GM23338 (cell line): Measurements from ENCODE around the gene MRPL22. TPM values are rescaled to one million over a fixed set of nuclear protein-coding genes. Genes with fewer than 3 reads are reported as not detected.

Experiments
- ATAC-seq: fragments of 200-7000 bp; cut with Tn5 transposase; 3 replicates; pipeline ENCODE4 v1.9.1; 2020
- DNase-seq: peaks from one replicate; pipeline ENCODE4 v3.0.0-alpha.2; 2015; ENCODE audit warnings: low spot score
- H2AFZ ChIP-seq: fragments of 200-600 bp; sonication (generic); 2 replicates; pipeline ENCODE4 v1.8.0; 2016; ENCODE audit warnings: antibody characterized with exemption, mild to moderate bottlenecking, moderate library complexity
- H3F3A ChIP-seq: fragments of 200-600 bp; sonication (generic); replicated peaks from 2 replicates; pipeline ENCODE4 v1.8.0; 2017; ENCODE audit warnings: antibody characterized with exemption, mixed run types, low read depth
- H3K27ac ChIP-seq: fragments of 200-600 bp; sonication (generic); 2 replicates; pipeline ENCODE4 v1.6.1; 2016; ENCODE audit warnings: low read depth
- H3K27me3 ChIP-seq: fragments of 200-600 bp; sonication (generic); 2 replicates; pipeline ENCODE4 v1.8.0; 2016; ENCODE audit warnings: mild to moderate bottlenecking, mixed run types, moderate library complexity; ENCODE audit not compliant: insufficient read depth
- H3K36me3 ChIP-seq: fragments of 200-600 bp; sonication (generic); 2 replicates; pipeline ENCODE4 v1.8.0; 2016; ENCODE audit warnings: mild to moderate bottlenecking; ENCODE audit not compliant: insufficient read depth
- H3K4me1 ChIP-seq: fragments of 200-600 bp; sonication (generic); 2 replicates; pipeline ENCODE4 v1.8.0; 2016; ENCODE audit warnings: mild to moderate bottlenecking, moderate library complexity; ENCODE audit not compliant: insufficient read depth
- H3K4me2 ChIP-seq: fragments of 200-600 bp; sonication (generic); 2 replicates; pipeline ENCODE4 v1.7.1; 2017; ENCODE audit warnings: mixed run types
- H3K4me3 ChIP-seq: fragments of 200-600 bp; sonication (generic); 2 replicates; pipeline ENCODE4 v1.6.1; 2016; ENCODE audit warnings: mixed run types
- H3K79me2 ChIP-seq: fragments of 200-600 bp; sonication (generic); replicated peaks from 2 replicates; pipeline ENCODE4 v1.8.0; 2017; ENCODE audit warnings: mild to moderate bottlenecking; ENCODE audit not compliant: insufficient read depth
- H3K9me2 ChIP-seq: fragments of 200-600 bp; sonication (generic); 2 replicates; pipeline ENCODE4 v1.8.0; 2017; ENCODE audit not compliant: insufficient read depth
- H4K20me1 ChIP-seq: fragments of 200-600 bp; sonication (generic); replicated peaks from 2 replicates; pipeline ENCODE4 v1.8.0; 2017; ENCODE audit warnings: mild to moderate bottlenecking; ENCODE audit not compliant: insufficient read depth
- H3K27ac Mint-ChIP-seq: 2 replicates; pipeline ENCODE4 v1.8.0; 2020; ENCODE audit warnings: inconsistent platforms, mild to moderate bottlenecking, moderate library complexity, mixed read lengths
- H3K27me3 Mint-ChIP-seq: 3 replicates; pipeline ENCODE4 v1.8.0; 2022; ENCODE audit warnings: low read depth, mild to moderate bottlenecking, moderate library complexity, mixed read lengths, inconsistent platforms; ENCODE audit not compliant: insufficient read depth, poor library complexity
- H3K36me3 Mint-ChIP-seq: 3 replicates; pipeline ENCODE4 v1.8.0; 2021; ENCODE audit warnings: low read depth, mild to moderate bottlenecking, inconsistent platforms, moderate library complexity, mixed read lengths
- H3K4me1 Mint-ChIP-seq: 3 replicates; pipeline ENCODE4 v1.8.0; 2020; ENCODE audit warnings: mild to moderate bottlenecking, inconsistent platforms, mixed read lengths
- H3K4me3 Mint-ChIP-seq: 3 replicates; pipeline ENCODE4 v1.8.0; 2021; ENCODE audit warnings: moderate library complexity, mild to moderate bottlenecking, inconsistent platforms, mixed read lengths
- H3K9me3 Mint-ChIP-seq: 3 replicates; pipeline ENCODE4 v1.8.0; 2020; ENCODE audit warnings: moderate library complexity, mild to moderate bottlenecking, inconsistent platforms, mixed read lengths
- CREB1 ChIP-seq: fragments of 250-450 bp; sonication (Bioruptor Pico); IDR thresholded peaks from 2 replicates; pipeline ENCODE4 v1.5.0; 2020; ENCODE audit warnings: low read depth, mild to moderate bottlenecking, moderate library complexity
- CTCF ChIP-seq, 2 experiments: fragments of 200-600 bp in 1 of 2; sonication (generic) in 1 of 2; conservative IDR thresholded peaks; 2 replicates each; pipeline versions ENCODE4 v1.5.1 to v1.6.1; 2016 to 2017; ENCODE audit warnings: antibody characterized with exemption in 2 of 2, low read depth in 2 of 2, mild to moderate bottlenecking in 2 of 2, moderate library complexity in 1 of 2
- EZH2 ChIP-seq: fragments of 200-600 bp; sonication (generic); IDR thresholded peaks from one replicate; pipeline ENCODE4 v1.8.0; 2017; ENCODE audit warnings: antibody characterized with exemption, mild to moderate bottlenecking, low read depth; ENCODE audit not compliant: unreplicated experiment
- EZH2phosphoT487 ChIP-seq: fragments of 200-600 bp; sonication (generic); IDR thresholded peaks from one replicate; pipeline ENCODE4 v1.8.1; 2018; ENCODE audit warnings: antibody characterized with exemption; ENCODE audit not compliant: unreplicated experiment
- NANOG ChIP-seq: IDR thresholded peaks from 2 replicates; pipeline ENCODE4 v1.6.1; 2016; ENCODE audit warnings: antibody characterized with exemption, borderline replicate concordance
- STAT1 ChIP-seq: IDR thresholded peaks from one replicate; pipeline ENCODE4 v1.6.1; 2016; ENCODE audit warnings: antibody characterized with exemption; ENCODE audit not compliant: unreplicated experiment
- ZNF114 ChIP-seq: fragments of 250-450 bp; sonication (Bioruptor Pico); IDR thresholded peaks from 2 replicates; pipeline ENCODE4 v1.5.0; 2020; ENCODE audit warnings: mild to moderate bottlenecking, moderate library complexity
- ZNF331 ChIP-seq: fragments of 250-450 bp; sonication (Bioruptor Pico); IDR thresholded peaks from 2 replicates; pipeline ENCODE4 v1.5.0; 2020; ENCODE audit warnings: low read depth, mild to moderate bottlenecking, moderate library complexity
- polyA plus RNA-seq: library from polyadenylated mRNA; unstranded; fragments of >200 nt; fragmentation: Nextera tagmentation; extraction: Ambion mirVana; gene quantifications from 2 replicates; pipeline ENCODE4 v1.2.1, GENCODE V29; 2016
- total RNA-seq: library from RNA; depleted of rRNA; stranded (reverse); fragments of >200 nt; shearing (Covaris generic); gene quantifications from 2 replicates; pipeline ENCODE4 v1.2.3, GENCODE V29; 2014
- TF ChIP-seq, protein P1 (sequence below): IDR thresholded peaks from 2 replicates; pipeline ENCODE4 v1.6.1; 2016; ENCODE audit warnings: antibody characterized with exemption

MRPL22 gene
- total and polyA plus RNA-seq, 2 experiments from 2014 or later, result 32.1 to 256 TPM

- TF ChIP-seq CTCF (conservative IDR thresholded peaks at IDR 0.05; ENCODE audit: low read depth in 2 of 2) (no peak), NANOG (no peak), ZNF331 (CRISPR knock-in tag) (no peak), EZH2 (no peak)
- TF ChIP-seq, protein P1, sequence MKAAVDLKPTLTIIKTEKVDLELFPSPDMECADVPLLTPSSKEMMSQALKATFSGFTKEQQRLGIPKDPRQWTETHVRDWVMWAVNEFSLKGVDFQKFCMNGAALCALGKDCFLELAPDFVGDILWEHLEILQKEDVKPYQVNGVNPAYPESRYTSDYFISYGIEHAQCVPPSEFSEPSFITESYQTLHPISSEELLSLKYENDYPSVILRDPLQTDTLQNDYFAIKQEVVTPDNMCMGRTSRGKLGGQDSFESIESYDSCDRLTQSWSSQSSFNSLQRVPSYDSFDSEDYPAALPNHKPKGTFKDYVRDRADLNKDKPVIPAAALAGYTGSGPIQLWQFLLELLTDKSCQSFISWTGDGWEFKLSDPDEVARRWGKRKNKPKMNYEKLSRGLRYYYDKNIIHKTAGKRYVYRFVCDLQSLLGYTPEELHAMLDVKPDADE, result no peak
Measured at GRCh38 chr5:154917757-154918156, 23.1 kb upstream of the MRPL22 start (continued).

GRCh38 chr5:154923441-154924430 is 17.1 kb upstream of the MRPL22 start:
- H3K27ac Mint-ChIP-seq, result no peak overlapping the region
- H3K4me3 Mint-ChIP-seq, result no peak overlapping the region
- ATAC-seq, result no peak
- H3F3A ChIP-seq, result no peaks in the 10 kb centered on the region
- H4K20me1 ChIP-seq, result peaks cover 4% of the 10 kb centered on the region
- no peak overlapping the region for H3K4me3 ChIP-seq
- H3K4me2 ChIP-seq, result no peak overlapping the region
- no peak overlapping the region for H2AFZ ChIP-seq
- no peaks in the 10 kb centered on the region for H3K9me3 Mint-ChIP-seq
- H3K79me2 ChIP-seq, result no peaks in the 10 kb centered on the region
- no peaks in the 10 kb centered on the region for H3K27me3 ChIP-seq
- no peak for TF ChIP-seq EZH2phosphoT487
- no peak for TF ChIP-seq STAT1
- no peak for TF ChIP-seq CTCF (conservative IDR thresholded peaks at IDR 0.05; ENCODE audit: low read depth in 2 of 2)
- TF ChIP-seq, protein P1, result no peak
- TF ChIP-seq ZNF114 (CRISPR knock-in tag), result no peak
- TF ChIP-seq EZH2, result no peak
- no peak for TF ChIP-seq ZNF331 (CRISPR knock-in tag)
- TF ChIP-seq CREB1, result no peak
- H3K4me1 ChIP-seq, result no peaks in the 10 kb centered on the region
- H3K27ac ChIP-seq, result no peak overlapping the region
- peaks cover 57% of the 10 kb centered on the region for H3K36me3 ChIP-seq
- H3K9me2 ChIP-seq, result no peaks in the 10 kb centered on the region
- no peak for DNase-seq
- peaks cover 79% of the 10 kb centered on the region for H3K36me3 Mint-ChIP-seq
- H3K27me3 Mint-ChIP-seq, result no peaks in the 10 kb centered on the region
- H3K4me1 Mint-ChIP-seq, result no peaks in the 10 kb centered on the region
